ENCODE data around the gene DHH. TPM values are rescaled to one million over a fixed set of nuclear protein-coding genes. Genes with fewer than 3 reads are reported as not detected.
"Not testable (repeated sequence)": the region's sequence is repeated elsewhere in the genome, so short reads cannot be mapped to it uniquely, and the experiment has no call there.

Gene DHH
- total RNA-seq, 4 donors from 2014 or later = 0.23 to 0.45 (median 0.29) TPM; not detected in 1

DNA sequence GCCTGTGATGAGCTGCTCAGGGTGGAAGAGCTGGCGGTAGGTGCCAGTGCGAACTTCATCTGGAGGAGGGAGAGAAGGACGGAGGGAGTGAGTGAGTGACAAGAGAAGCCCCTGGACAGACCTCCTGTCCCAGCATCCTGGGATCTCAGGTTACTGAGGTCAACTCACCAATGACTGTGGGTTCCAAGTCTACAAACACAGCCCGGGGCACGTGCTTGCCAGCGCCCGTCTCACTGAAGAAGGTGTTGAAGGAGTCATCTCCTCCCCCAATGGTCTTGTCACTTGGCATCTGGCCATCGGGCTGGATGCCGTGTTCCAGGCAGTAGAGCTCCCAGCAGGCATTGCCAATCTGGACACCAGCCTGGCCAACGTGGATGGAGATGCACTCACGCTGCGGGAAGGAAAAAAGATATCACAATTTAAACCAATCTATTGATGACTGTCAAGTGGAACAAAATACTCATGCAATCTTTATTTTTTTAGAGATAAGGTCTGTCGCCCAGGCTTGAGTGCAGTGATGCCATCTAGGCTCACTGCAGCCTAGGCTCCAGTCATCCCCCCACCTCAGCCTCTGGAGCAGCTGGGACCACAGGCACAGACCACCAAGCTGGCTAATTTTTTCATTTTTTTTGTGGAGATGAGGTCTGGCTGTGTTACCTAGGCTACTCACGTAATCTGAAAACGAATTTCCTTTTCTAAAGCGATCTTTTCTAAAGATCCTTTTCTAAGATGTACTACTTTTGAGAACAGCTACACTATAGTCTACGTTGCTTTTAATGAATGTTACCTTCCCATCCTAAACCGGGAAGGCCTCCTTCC is 34.9 kb upstream of the DHH start:
- intact Hi-C loops (cut with DNase I; ENCODE audit: low total_unique reads) = no loop called here
- peak overlapping the region; percentile 98 for H3K4me3 ChIP-seq (ENCODE audit: low read depth, poor library complexity, severe bottlenecking)
- TF ChIP-seq, protein P1, sequence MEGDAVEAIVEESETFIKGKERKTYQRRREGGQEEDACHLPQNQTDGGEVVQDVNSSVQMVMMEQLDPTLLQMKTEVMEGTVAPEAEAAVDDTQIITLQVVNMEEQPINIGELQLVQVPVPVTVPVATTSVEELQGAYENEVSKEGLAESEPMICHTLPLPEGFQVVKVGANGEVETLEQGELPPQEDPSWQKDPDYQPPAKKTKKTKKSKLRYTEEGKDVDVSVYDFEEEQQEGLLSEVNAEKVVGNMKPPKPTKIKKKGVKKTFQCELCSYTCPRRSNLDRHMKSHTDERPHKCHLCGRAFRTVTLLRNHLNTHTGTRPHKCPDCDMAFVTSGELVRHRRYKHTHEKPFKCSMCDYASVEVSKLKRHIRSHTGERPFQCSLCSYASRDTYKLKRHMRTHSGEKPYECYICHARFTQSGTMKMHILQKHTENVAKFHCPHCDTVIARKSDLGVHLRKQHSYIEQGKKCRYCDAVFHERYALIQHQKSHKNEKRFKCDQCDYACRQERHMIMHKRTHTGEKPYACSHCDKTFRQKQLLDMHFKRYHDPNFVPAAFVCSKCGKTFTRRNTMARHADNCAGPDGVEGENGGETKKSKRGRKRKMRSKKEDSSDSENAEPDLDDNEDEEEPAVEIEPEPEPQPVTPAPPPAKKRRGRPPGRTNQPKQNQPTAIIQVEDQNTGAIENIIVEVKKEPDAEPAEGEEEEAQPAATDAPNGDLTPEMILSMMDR (IDR thresholded peaks at IDR 0.05) = no peak
- no peak for TF ChIP-seq POLR2A (IDR thresholded peaks at IDR 0.05)
- WGBS, 2 donors = 33 to 38% methylated on average over 18 of the region's 18 CpGs
- DNase-seq (ENCODE audit: low spot score in 2 of 2) = no peak

DNA sequence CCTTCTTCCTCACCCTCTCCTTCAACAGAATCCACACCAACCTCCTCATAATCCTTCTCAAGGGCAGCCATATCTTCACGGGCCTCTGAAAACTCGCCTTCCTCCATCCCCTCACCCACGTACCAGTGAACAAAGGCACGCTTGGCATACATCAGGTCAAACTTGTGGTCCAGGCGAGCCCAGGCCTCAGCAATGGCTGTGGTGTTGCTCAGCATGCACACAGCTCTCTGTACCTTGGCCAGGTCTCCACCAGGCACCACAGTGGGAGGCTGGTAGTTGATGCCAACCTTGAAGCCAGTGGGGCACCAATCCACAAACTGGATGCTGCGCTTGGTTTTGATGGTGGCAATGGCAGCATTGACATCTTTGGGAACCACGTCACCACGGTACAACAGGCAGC is 33.4 kb upstream of the DHH start:
- H3K4me3 ChIP-seq (ENCODE audit: low read depth, poor library complexity, severe bottlenecking); DNase-seq (ENCODE audit: low spot score in 2 of 2); intact Hi-C loops (cut with DNase I; ENCODE audit: low total_unique reads): not testable (repeated sequence)
- 96 to 97% methylated on average over 5 to 8 of the region's 8 CpGs for WGBS, 2 donors

DNA sequence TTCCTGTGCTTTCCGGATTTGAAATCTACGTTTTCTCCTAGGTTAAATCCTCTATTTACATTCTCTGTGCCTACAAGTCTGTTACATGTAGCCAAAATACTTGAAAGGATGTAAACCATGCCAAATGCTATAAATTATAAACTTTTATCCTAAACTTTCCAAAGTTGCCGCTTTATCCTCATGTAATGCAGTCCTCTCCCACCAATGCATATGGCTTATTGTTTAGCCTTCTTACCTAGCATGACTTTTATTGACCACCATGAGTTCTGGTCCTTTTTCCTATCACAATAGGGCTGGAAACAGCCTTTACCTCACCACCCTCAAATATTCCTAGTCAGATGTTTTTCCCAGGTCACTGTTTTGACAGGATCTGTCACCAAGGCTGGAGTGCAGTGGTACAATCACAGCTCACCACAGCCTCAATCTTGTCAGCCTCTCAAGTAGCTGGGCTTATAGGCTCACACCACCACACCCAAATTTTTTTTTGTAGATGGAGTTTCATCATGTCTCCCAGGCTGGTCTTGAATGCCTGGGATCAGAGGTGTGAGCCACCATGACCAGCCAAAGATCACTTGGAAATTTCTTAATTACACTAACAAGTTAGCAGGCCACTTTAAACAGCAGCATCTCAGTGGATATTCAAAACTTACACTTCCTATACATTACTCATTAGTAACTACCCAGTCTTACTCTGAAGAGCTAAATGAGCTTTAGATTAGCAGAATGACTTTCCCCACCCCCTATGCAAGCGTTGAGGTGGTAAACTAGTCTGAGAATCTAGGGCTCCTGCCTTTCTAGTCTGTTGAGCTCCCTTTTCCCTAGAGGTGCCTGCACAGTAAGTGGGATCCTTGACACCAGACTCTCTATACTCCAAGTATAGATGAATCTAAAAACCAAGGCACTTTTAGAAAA is 32.5 kb upstream of the DHH start:
- no peak for DNase-seq (ENCODE audit: low spot score in 2 of 2)
- 73 to 86% methylated on average over 4 of the region's 4 CpGs for WGBS, 2 donors
- intact Hi-C loops (cut with DNase I; ENCODE audit: low total_unique reads) = no loop called here
- TF ChIP-seq POLR2A (IDR thresholded peaks at IDR 0.05) = no peak
- TF ChIP-seq, protein P1 (IDR thresholded peaks at IDR 0.05) = no peak
- H3K4me3 ChIP-seq (ENCODE audit: low read depth, poor library complexity, severe bottlenecking) = no peak overlapping the region

DNA sequence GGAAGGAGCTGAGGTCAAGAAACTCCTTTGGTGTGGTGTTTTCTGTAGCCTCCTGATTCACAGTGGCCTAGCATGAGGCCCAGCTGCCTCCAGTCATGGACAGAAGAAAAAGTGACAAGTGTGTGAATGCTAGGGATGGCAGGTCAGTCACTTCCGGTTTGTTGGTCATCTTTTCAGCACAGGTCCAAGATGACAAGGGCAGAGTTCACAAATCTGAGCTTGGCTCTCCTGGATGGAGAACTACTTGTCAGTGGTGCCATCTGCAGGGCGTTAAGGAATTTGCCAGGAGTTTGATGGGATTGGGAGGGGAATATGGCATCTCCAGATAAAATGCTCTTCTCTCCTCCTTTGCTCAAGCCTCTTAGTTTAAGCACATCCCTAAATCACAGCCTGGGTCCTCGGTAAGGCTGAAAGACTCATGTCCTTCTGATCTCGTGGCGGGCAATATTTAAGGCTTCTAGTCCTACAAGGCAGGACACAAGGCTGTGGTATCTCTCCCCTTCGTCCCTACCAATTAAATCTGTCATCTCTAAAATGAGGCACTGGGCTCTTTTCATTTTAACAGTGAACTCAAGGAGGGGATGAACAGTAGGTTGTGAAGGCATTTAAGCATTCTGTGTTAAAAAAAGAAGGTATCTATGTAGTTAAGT is 26.6 kb upstream of the DHH start:
- 27 to 34% methylated on average over 6 of the region's 6 CpGs for WGBS, 2 donors
- TF ChIP-seq, protein P1 (IDR thresholded peaks at IDR 0.05) = peak in 1 of 3 donors; percentile 20
- TF ChIP-seq POLR2A (IDR thresholded peaks at IDR 0.05) = no peak
- no peak overlapping the region for H3K4me3 ChIP-seq (ENCODE audit: low read depth, poor library complexity, severe bottlenecking)
- DNase-seq (ENCODE audit: low spot score in 2 of 2) = no peak
- intact Hi-C loops (cut with DNase I; ENCODE audit: low total_unique reads) = loop anchor here (5.0 kb wide), 1 partner anchor 34 kb away; no protein-coding TSS in a partner anchor

DNA sequence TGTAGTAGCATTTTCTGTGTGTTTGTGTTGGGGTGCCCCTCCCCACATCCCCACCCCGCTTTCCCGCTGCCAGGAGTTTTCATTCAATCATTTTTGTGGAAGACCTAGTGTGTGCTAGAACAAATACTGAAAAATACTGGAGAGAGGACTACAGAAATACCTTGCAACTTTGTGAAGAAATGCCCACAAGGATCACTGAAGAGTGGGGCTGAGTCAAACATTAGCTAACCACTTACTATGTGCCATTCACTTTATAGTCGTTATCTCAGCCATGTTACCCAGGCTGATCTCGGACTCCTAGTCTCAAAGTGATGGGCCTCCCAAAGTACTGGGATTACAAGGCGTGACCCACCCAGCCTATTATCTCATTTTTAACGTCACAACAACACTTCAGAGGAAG is 16.6 kb upstream of the DHH start:
- no peak for DNase-seq (ENCODE audit: low spot score in 2 of 2)
- no peak for TF ChIP-seq POLR2A (IDR thresholded peaks at IDR 0.05)
- TF ChIP-seq, protein P1 (IDR thresholded peaks at IDR 0.05) = no peak
- no peak overlapping the region for H3K4me3 ChIP-seq (ENCODE audit: low read depth, poor library complexity, severe bottlenecking)
- intact Hi-C loops (cut with DNase I; ENCODE audit: low total_unique reads) = no loop called here
- WGBS, 2 donors = 43 to 49% methylated on average over 6 of the region's 6 CpGs
